Fibroblast of lung (primary cell): ENCODE data around the gene ERFL. TPM values are rescaled to one million over a fixed set of nuclear protein-coding genes. Genes with fewer than 3 reads are reported as not detected.
"Not testable (repeated sequence)": the region's sequence is repeated elsewhere in the genome, so short reads cannot be mapped to it uniquely, and the experiment has no call there.

Experiments
- DNase-seq, 2 donors: peaks; one replicate each; pipeline versions ENCODE4 v3.0.0 to v3.0.0-alpha.2; 2010; ENCODE audit warnings: low read depth in 2 of 2
- H2AFZ ChIP-seq: 2 replicates; pipeline ENCODE4 v1.5.1; 2012; ENCODE audit warnings: low read length, control low read depth, inconsistent platforms
- H3K27ac ChIP-seq: 2 replicates; pipeline ENCODE4 v1.5.1; 2011; ENCODE audit warnings: low read length, control low read depth; ENCODE audit not compliant: insufficient read depth
- H3K27me3 ChIP-seq: 2 replicates; pipeline ENCODE4 v1.5.1; 2011; ENCODE audit warnings: mild to moderate bottlenecking, low read length; ENCODE audit not compliant: control insufficient read depth, insufficient read depth
- H3K36me3 ChIP-seq: 2 replicates; pipeline ENCODE4 v1.5.1; 2011; ENCODE audit warnings: low read length; ENCODE audit not compliant: control insufficient read depth, insufficient read depth
- H3K4me1 ChIP-seq: 2 replicates; pipeline ENCODE4 v1.5.1; 2011; ENCODE audit warnings: low read length; ENCODE audit not compliant: control insufficient read depth, insufficient read depth; ENCODE audit errors: extremely low read depth
- H3K4me2 ChIP-seq: 2 replicates; pipeline ENCODE4 v1.5.1; 2011; ENCODE audit warnings: low read length, control low read depth; ENCODE audit not compliant: insufficient read depth; ENCODE audit errors: extremely low read depth
- H3K4me3 ChIP-seq, 4 experiments: fragments of 200-600 bp in 1 of 4; sonication (generic) in 1 of 4; replicated peaks in 1 of 4; 2 replicates each; pipeline ENCODE4 v1.5.1; 2011 to 2016; ENCODE audit warnings: low read length in 4 of 4, low read depth in 3 of 4, mild to moderate bottlenecking in 3 of 4, control low read depth in 2 of 4, inconsistent platforms in 1 of 4, mixed read lengths in 1 of 4; ENCODE audit not compliant: insufficient read depth in 1 of 4; ENCODE audit errors: control extremely low read depth in 1 of 4
- H3K79me2 ChIP-seq: 2 replicates; pipeline ENCODE4 v1.5.1; 2012; ENCODE audit warnings: mild to moderate bottlenecking, low read length, inconsistent platforms; ENCODE audit not compliant: control insufficient read depth, insufficient read depth
- H3K9ac ChIP-seq: 2 replicates; pipeline ENCODE4 v1.5.1; 2011; ENCODE audit warnings: mild to moderate bottlenecking, low read length, control low read depth; ENCODE audit not compliant: insufficient read depth
- H3K9me3 ChIP-seq: 2 replicates; pipeline ENCODE4 v1.5.1; 2012; ENCODE audit warnings: low read depth, low read length; ENCODE audit not compliant: control insufficient read depth, insufficient read depth
- H4K20me1 ChIP-seq: 2 replicates; pipeline ENCODE4 v1.5.1; 2011; ENCODE audit warnings: low read length; ENCODE audit not compliant: control insufficient read depth, insufficient read depth; ENCODE audit errors: extremely low read depth
- EZH2 ChIP-seq: IDR thresholded peaks from 2 replicates; pipeline ENCODE4 v1.5.1; 2012; ENCODE audit warnings: low read length, control low read depth, mild to moderate bottlenecking; ENCODE audit errors: missing control alignments
- polyA plus RNA-seq, 2 donors: library from polyadenylated mRNA; depleted of rRNA in 1 of 2; stranded (reverse) in 1 of 2; unstranded in 1 of 2; fragments of >200 nt; gene quantifications; 2 replicates each; pipeline ENCODE4 v1.2.1, GENCODE V29; 2011 to 2012; ENCODE audit warnings: missing spikeins in 1 of 2
- total RNA-seq: library from RNA; depleted of rRNA; stranded (reverse); fragments of >200 nt; gene quantifications from 2 replicates; pipeline ENCODE4 v1.2.1, GENCODE V29; 2014
- TF ChIP-seq, protein P1 (sequence below), 2 donors: IDR thresholded peaks in 1 of 2; conservative IDR thresholded peaks in 1 of 2; 1 replicate in 1 of 2; 2 replicates in 1 of 2; pipeline ENCODE4 v1.5.1; 2011 to 2012; ENCODE audit warnings: low read length in 2 of 2, control low read depth in 1 of 2, inconsistent platforms in 1 of 2, low read depth in 1 of 2, mild to moderate bottlenecking in 1 of 2

Gene ERFL
- total and polyA plus RNA-seq, 2 donors (not counting 1 experiment from before 2014, with no cell fraction given): under 0.01 to 0.03 TPM

DNA sequence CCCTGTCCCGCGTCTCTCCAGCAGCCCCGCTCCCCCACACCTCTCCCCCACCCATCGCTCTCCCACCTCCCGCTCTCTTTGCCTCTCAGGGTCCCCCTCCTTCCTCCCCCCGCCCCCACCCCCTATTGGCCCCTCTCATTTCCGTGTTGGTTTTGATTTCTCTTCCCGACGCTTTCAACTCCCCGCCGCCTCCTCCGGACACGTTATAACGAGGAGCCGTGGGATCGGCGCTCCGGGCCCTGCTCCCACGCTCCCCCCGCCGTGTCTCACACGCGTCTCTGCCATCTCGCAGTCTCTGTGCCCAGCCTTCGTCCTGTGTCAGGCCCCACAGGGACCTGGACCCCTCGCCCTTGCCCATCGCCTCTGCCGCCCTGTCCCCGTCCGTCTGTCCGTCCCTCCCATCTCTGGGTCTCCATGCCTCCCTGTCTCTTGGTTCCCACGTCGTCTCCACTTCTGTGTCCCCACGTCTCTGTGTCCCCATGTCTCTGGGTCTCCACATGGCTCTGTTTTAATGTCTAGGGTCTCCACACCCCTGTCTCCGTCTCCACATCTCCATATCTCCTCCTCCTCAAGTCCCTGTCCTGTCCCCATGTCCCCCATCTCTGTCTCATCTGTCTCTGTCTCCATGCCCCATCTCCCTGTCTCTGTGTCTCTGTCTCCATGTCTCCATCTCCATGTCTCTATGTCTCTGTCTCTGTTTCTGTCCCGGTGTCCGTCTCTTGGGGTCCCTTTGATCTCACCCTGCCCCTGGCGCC is 13.1 kb downstream of the ERFL start:
- DNase-seq: no peak
- Histone ChIP-seq H3K79me2 (no peaks in the 10 kb centered on the region), H3K9me3 (no peaks in the 10 kb centered on the region), H3K27me3 (peaks cover 60% of the 10 kb centered on the region), H2AFZ (no peak overlapping the region), H3K4me1 (no peaks in the 10 kb centered on the region), H3K27ac (no peak overlapping the region), H3K4me2 (no peak overlapping the region), H3K4me3 (no peak overlapping the region), H3K36me3 (no peaks in the 10 kb centered on the region), H4K20me1 (no peaks in the 10 kb centered on the region), H3K9ac (no peak overlapping the region)
- TF ChIP-seq EZH2: peak; percentile 96
- TF ChIP-seq, protein P1, sequence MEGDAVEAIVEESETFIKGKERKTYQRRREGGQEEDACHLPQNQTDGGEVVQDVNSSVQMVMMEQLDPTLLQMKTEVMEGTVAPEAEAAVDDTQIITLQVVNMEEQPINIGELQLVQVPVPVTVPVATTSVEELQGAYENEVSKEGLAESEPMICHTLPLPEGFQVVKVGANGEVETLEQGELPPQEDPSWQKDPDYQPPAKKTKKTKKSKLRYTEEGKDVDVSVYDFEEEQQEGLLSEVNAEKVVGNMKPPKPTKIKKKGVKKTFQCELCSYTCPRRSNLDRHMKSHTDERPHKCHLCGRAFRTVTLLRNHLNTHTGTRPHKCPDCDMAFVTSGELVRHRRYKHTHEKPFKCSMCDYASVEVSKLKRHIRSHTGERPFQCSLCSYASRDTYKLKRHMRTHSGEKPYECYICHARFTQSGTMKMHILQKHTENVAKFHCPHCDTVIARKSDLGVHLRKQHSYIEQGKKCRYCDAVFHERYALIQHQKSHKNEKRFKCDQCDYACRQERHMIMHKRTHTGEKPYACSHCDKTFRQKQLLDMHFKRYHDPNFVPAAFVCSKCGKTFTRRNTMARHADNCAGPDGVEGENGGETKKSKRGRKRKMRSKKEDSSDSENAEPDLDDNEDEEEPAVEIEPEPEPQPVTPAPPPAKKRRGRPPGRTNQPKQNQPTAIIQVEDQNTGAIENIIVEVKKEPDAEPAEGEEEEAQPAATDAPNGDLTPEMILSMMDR (conservative IDR thresholded peaks at IDR 0.05 in 1 of 2, IDR thresholded peaks at IDR 0.05 in 1 of 2; ENCODE audit: low read depth in 1 of 2, low read length in 2 of 2): no peak

DNA sequence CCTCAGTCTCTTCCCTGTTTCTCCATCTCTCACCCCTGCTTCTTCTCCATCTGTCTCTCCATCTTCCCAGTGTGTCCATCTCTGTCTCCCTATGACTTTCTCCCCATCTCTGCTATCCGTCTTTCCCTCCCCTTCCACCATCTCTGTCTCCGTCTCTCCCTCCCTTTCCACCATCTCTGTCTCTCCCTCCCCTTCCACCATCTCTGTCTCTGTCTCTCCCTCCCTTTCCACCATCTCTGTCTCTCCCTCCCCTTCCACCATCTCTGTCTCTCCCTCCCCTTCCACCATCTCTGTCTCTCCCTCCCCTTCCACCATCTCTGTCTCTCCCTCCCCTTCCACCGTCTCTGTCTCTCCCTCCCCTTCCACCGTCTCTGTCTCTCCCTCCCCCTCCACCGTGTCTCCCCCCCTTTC is 13.8 kb downstream of the ERFL start:
- not testable (repeated sequence) for H3K4me2 ChIP-seq

DNA sequence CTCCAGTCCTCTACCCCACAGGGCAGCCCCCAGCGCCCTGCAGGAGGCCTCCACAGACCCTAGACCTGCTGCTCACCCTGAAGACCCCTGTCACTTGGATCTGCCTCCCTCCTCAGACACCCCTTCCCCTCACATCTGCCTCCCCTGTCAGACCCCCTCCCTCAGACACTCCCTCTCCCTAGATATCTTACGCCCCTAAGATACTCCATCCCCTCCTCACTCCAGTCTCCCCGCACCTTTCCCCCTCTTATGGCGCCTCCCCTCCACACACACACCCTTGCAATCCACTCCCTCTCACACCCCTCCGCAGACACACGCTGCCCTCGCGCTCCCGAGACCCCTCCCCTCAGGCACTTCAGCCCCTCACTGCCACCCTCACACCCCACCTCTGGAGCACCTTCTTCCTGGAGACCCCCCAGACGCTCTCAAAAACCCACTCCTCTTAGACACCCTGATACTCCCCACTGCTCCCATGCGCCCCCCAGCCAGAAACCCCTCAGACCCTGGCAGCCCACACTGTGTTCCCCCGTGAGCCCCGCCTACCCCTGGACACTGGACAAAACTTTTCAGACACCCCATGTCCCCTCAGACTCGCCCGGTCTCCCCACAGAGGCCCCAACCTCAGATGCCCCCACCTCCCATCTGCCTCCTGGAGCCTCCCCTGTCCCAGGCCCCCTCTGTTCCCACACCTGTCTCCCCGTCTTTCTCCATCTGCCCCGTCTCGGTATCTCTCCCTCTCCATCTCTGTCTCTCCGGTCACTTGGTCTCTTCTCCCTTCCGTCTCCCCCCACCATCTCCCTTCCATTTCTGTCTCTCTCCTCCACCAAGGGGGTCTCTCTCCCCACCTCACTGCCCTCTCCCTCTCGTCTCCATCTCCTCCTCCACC is 14.5 kb downstream of the ERFL start:
- H3K4me1 ChIP-seq: no peaks in the 10 kb centered on the region

More for the DNA sequence above, 13.8 kb downstream of the ERFL start:
- peaks cover 58% of the 10 kb centered on the region for H3K27me3 ChIP-seq
- not testable (repeated sequence) for H3K36me3 ChIP-seq, H2AFZ ChIP-seq, H4K20me1 ChIP-seq, DNase-seq, H3K4me1 ChIP-seq, H3K9ac ChIP-seq, H3K9me3 ChIP-seq, H3K79me2 ChIP-seq, H3K27ac ChIP-seq, H3K4me3 ChIP-seq
- peak; percentile 94 for TF ChIP-seq EZH2

More for the DNA sequence above, 14.5 kb downstream of the ERFL start:
- no peak for DNase-seq
- Histone ChIP-seq H3K9ac (no peak overlapping the region), H2AFZ (no peak overlapping the region), H3K4me3 (no peak overlapping the region), H3K4me2 (no peak overlapping the region), H4K20me1 (no peaks in the 10 kb centered on the region), H3K27ac (no peak overlapping the region), H3K79me2 (no peaks in the 10 kb centered on the region), H3K9me3 (no peaks in the 10 kb centered on the region), H3K27me3 (peaks cover 58% of the 10 kb centered on the region), H3K36me3 (no peaks in the 10 kb centered on the region)
- peak; percentile 81 for TF ChIP-seq EZH2
- TF ChIP-seq, protein P1 (conservative IDR thresholded peaks at IDR 0.05 in 1 of 2, IDR thresholded peaks at IDR 0.05 in 1 of 2; ENCODE audit: low read depth in 1 of 2, low read length in 2 of 2): no peak
